Central memory CD4-positive, alpha-beta T cell (primary cell): Measurements from ENCODE around the gene ZNF526.
A peak's percentile ranks its signal among the peaks of the same experiment; 100 is the strongest.

ENCODE experiments used
- DNase-seq: peaks from one replicate; pipeline ENCODE4 v3.0.0; 2022

ZNF526 gene

DNA sequence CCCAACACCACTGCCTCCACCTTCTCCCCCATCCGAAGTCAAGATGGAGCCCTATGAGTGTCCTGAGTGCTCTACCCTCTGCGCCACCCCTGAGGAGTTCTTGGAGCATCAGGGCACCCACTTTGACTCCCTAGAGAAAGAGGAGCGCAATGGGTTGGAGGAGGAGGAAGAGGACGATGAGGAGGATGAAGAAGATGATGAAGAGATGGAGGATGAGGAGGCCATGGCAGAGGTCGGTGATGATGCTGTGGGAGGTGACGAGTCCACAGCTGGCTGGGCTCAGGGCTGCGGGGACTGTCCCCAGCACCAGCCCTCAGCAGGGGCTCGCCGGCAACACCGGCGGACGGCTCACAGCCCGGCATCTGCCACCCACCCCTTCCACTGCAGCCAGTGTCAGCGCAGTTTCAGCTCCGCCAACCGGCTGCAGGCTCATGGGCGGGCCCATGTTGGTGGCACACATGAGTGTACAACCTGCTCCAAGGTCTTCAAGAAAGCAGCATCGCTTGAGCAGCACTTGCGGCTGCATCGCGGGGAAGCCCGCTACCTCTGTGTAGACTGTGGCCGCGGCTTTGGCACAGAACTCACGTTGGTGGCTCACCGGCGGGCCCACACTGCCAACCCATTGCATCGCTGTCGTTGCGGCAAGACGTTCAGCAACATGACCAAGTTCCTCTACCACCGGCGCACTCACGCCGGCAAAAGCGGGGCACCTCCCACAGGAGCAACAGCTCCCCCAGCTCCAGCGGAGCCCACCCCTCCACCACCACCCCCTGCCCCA is 5.0 kb downstream of the ZNF526 start:
- no peak for DNase-seq

DNA sequence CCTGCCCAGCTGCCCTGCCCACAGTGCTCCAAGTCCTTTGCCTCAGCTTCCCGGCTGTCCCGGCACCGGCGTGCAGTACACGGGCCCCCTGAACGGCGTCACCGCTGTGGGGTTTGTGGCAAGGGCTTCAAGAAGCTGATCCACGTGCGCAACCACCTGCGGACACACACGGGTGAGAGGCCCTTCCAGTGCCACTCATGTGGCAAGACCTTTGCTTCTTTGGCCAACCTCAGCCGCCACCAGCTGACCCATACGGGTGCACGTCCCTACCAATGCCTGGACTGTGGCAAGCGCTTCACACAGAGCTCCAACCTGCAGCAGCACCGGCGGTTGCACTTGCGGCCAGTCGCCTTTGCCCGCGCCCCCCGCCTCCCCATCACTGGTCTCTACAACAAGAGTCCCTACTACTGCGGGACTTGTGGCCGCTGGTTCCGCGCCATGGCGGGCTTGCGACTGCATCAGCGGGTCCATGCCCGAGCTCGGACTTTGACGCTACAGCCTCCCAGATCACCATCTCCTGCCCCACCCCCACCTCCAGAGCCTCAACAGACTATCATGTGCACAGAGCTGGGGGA is 5.7 kb downstream of the ZNF526 start:
- DNase-seq = no peak

DNA sequence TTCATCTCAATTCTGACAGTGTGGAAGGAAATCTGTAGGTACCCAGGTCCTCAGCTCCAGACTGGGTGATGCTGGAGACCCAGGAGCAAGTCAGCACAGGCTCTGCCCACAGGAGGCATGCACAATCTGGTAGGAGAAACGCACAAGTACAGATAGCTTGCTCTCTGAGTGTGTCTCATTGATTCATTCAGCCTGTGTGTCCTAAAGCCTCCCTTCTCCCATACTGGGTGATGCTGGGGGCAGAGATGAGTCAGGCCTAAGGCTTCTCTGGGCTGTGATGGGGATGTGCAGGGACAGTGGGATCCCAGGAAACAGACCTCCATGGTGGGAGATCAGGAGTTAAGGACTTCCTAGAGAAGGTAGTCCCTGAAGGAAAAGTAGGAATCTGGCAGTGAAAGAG is 6.8 kb downstream of the ZNF526 start:
- no peak for DNase-seq

DNA sequence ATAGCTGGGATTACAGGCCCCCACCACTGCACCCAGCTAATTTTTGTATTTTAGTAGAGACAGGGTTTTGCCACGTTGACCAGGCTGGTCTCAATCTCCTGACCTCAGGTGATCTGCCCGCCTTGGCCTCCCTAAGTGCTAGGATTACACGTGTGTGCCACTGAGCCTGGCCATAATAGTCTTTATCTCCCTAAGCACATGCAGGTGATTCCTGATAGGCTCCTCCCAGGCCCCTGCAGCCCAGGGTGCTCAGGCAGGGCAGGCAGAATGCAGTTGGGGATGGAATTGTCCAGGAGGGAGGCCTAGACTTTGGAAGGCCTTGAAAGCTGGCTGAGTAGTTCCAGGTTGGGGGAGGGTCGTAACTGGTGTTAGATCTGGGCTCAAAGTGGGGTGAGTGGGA is 8.5 kb downstream of the ZNF526 start:
- no peak for DNase-seq

DNA sequence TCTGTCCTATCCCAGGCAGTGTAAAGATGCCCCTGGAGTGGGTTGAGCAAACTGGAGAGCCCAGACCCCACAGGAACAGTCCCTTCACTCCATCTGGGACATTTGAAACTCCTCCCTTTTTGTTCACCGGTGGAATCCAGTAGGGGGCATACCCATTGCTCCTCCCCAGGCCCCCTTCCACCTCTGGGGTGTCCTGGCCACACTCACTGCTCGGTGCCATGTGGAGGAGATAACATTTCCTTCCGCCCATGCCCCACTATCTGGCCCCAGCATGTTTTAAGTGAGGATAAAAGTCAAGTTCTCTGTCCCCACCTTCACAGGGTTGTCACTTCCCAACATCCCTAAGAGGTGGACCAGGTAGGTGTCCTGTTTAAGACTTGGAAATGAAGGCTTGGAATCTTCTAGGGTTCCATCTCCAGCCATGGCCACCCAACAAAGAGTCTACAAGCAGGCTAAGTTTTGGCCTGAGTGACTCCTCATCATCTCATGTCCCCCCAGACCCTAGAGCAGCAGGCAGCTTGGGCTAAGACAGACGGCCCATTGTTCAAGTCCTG is 9.3 kb downstream of the ZNF526 start:
- no peak for DNase-seq

DNA sequence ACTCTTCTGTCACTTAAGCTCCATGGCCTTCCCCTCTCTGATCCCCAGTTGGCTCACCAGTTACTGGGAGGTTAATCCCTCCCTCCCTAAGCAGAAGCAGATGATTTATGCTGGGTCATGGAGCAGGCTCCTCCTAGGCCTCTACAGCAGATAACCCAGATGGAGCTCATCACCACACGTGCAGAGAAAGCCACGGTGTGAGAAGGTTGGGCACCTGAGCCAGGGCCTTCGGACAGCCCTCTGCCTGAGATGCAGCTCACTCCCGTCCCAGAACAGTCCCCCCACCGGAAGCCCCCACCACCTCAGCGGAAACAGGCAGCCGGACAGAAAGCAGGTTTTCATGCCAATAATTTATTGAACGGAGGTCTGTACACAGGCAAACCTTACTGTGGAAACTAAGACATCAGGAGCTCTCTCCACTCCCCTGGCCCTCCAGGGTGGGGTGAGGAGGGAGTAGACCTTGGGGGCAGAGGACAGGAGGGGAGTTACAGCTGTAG is 9.8 kb downstream of the ZNF526 start:
- no peak for DNase-seq

DNA sequence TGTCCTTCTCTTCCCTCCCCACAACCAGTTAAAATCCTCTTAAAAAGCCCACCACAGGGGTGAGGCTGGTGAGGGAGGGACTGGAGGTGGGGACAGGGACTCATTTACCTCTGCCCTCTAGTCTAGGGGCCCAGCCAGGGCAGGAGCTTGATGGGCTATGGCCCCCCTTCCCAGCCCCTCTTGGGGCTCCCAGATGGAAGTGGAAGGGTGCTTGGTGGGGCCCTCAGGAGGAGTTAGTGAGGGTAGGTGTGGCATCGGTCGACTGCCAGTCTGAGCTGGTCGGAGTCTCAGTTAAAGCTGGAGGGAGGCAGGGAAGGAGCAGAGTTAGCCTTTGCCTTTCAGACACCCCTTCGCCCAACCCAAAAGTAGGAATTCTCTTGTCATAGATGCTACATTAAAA is 10.5 kb downstream of the ZNF526 start:
- DNase-seq = no peak

DNA sequence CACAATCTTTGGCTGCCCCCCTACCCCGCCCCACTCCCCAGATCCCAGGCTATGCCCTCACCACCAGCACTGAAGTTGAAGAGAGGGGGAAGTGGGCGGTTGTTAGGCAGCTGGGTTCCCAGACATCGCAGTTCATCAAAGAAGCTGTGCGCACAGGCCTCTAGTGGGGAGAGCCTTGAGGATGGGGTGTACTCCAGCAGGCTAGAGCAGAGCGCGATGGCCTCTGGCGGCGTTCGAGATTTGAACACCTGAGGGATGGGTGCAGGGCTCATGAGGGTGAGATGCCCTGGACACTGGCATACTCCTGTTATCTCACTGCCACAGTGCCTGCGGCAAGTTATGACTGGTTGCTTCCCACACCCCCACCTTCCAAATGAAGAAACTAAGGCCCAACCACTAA is 12.3 kb downstream of the ZNF526 start:
- DNase-seq = no peak

DNA sequence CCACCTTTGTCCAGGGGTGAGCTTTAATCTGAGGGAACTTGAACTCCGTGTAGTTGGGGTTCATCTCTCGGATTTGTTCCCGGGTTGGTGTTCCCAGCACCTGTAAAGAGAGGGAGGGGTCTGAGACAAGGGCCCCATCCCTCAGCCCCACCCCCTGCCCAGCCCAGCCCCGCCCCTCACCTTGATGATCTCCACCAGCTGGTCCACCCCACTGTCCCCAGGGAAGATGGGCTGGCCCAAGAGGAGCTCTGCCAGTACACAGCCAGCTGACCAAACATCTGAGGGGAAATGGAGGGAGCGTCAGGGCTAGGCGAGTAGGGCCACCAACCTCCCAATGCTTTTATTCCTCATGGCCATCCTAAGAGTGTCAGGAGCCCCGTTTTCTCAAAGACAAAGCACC is 13.0 kb downstream of the ZNF526 start:
- DNase-seq = no peak

DNA sequence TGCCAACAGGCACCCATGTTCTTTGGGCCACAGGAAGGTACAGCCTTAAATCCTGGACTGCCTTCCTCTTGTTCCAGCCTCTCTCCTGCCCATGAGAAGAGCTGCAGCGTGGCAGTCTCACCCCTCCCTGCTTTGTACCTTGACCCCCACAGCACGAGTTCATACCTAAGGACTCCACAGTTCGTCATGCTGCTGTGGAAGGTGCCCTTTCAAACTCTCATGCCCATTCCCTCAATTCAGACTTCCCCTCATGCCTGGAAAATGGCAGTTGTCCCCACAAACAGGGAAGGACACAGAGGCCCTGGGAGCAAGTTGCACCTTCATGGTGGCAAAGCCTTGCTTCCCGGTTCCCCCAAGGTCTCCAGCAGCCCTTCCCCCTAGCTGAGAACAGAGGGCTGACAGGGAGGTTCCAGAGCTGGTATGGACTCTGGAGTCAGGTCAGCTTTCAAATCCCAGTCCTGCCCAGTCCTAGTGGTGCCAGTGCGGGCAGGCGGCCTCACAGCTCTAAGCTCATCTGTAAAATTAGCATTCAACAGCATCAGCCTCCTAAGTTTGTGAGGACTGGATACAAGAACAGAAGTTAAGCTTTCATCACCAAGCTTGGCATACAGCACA is 13.7 kb downstream of the ZNF526 start:
- DNase-seq = no peak

DNA sequence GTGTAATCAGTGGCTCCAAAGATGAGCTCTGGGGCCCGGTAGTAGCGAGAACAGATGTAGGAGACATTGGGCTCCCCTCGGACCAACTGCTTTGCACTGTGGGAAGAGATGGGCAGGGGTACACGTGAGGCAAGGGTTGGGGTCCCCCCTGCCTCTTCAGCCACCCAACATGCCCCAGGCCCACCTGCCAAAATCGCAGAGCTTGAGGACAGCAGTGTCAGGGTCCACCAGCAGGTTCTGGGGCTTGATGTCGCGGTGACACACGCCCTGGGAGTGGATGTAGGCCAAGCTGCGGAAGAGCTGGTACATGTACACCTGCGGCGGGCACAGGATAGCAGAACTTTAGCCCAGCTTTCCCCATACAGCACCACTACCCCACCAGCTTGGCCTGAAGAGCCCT is 14.3 kb downstream of the ZNF526 start:
- no peak for DNase-seq

DNA sequence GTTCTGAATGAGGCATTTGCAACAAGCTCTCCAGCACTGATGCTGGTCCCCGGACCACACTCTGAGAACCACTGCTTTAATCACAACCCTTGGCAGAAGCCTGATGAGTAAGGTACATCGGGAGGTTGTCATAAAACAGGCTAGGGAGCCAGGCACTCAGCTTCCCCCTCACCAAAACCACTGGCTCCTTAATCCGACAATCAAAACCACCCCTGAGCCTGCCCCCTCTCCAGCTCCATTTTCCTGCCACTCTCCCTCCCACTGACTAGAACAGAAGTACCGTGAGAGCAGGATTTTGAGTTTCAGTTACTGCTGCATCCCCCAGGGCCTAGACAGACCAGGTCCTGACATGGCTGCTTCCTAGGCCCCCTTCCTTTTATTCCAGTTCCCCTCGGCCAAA is 15.1 kb downstream of the ZNF526 start:
- no peak for DNase-seq

DNA sequence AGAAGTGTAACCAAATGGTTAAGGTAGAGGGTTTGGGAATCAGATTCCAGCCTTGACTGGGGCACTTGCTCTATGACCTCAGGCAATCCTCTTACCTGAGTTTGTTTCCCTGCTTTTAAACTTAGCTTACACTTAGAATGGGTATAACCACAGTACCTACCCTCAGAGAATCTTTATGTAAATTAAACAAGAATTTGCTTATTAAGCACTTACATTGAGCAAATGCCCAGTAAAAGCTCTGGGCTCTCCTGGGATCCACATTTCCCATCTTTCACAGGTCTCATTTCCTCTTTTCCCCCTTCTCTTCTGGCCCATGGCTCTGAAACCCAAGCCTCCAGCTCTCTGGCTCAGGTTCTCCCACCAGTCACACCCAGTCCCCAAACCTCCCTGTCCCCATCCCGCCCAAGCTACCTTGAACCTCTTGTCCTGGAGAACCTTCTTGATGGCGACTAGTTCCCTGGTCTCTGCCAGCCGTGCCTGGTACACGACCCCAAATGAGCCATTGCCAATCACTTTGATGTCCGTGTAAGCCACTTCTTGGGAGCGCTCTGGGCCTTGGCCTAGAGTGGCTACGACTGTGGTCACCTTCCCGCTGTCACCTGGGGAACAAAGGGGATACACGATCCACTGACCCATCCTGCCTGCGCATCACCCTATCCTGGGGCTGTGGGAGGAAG is 19.6 kb downstream of the ZNF526 start:
- DNase-seq = no peak

DNA sequence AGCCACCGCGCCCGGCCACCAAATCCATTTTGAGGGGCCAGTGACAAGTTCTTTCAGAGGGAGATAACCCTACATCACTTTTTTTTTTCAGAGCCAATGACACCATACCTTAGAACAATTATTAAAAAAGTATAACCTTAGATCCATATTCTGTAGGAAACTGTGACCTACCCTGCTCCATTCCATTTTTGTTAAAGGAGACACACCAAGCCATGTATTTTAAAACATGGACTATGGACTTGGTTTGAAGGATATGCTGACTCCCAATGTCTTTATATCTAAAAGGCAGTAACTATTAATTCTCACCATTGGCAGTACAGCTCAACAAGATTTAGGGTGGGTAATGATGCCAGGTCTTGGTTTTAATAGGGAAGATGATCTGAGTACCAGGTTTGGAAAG is 21.2 kb downstream of the ZNF526 start:
- no peak for DNase-seq

DNA sequence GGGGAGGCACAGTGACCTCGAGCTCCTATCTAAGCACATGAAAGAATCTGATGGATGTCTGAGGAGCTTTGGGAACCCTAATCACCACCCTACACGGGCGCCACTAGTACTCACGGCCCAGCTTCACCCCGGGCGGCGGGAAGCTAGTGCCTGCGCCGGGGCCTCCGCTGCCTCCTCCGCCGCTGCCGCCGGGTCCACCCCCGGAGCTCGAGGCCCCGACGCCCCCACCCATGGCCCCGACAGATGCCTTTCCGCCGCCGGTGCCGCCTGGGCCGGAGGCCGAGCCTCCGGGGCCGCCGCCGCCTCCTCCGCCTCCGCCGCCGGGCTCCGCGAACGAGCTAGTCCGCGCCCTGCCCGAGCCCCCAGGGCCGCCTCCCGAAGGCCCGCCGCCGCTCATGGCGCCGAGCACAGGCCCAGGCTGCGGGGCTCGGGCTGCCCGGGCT is 22.0 kb downstream of the ZNF526 start:
- DNase-seq = no peak

DNA sequence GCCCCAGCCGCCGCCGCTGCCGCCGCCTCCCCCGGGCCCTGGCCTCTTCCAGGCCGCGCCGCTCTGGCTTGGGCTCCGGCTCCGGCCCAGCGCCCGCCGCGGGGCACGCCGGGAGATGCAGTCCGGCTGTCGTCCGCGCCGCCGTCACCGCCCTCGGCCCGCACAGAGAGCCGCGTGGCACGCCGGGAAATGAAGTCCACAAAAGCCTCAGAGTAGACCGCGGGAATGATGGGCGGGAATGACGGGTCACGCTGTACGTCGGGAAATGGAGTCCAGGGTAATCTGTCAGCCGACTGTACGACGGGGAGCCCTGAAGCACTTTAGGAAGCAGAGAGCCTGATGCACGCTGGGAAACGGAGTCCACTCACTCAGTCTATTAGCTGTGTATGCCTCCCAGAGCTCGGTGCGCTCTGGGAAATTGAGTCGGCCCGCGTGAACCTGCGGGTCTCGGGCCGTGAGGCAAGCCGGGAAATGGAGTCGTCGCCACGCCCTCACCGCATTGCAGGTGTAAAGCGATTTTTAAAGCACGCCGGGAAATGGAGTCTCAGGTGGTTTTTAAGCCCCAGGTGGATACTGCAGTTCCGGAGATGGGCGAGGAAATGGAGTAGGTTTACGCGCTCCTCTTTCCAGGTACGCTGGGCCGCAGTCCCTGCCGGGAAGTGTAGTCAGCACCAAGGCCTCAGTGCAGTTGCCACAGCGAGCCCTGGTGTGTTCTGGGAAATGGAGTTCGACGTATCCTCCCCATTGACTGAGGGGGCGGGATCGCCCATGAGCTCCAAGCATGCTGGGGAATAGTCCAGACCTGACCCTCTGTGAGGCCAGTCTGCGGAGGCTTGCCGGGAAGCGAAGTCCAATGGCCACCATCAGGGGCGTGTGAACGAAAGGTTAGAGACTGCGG is 22.6 kb downstream of the ZNF526 start, which contains the start of gene GSK3A:
TSS of gene GSK3A (minus strand) at position 91 of the 898 bp plus-strand sequence. CDS start 137 bp downstream, outside the sequence.
- peak; percentile 99 for DNase-seq

DNA sequence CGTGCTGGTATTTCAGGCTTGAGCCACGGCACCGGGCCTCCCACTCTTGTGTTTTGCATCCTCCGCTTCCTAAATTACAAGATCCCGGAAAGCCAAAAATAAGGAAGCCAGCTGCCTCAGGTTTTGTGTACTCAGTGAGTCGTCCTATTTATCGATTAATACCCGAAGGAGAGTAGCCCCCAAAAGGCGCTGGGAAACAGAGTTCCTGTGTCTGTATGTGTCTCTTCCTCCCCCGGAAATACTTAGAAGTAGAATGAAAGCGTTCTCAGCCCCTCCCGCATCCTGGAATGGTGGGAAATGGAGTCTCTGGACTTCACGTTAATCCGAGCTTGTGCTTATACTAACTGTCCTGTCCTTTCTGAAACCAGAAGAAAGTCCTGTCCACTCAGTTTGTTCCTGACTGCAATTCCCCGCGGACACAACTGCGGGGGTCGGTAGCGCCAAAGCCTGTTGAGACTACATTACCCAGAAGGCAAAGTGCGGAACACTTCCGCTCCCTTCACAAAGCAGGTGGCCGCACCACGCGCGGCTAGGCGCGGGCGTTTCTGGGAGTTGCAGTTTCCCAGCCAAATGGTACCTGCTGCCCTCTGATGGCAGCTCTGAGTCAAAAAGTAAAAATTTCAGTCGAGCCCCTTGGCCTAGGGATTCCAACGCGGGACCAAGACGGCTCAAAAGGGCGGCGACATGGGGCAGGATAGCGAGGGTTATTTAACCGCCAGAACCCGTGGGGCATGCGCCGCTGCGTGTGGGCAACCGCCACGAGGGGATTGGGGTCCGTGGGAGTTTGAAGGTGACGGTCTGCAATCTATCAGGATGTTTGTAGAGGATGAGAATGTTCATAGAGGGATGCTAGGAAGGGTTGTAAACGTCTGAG is 24.5 kb downstream of the ZNF526 start:
- DNase-seq = peak; percentile 89

DNA sequence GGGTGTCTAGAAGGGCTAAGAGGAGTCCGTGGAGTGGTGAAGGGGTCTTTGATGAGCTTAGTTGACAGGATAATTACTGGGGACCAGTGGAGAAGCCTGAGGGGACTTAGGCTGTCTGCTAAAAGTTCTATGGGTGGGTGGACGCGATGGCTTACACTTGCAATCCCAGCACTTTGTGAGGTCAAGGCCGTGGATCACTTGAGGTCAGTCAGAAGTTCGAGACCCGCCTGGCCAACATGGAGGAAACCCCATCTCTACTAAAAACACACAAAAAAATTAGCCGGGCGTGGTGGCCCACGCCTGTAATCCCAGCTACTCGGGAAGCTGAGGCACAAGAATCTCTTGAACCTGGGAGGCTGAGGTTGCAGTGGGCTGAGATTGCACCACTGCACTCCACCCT is 25.1 kb downstream of the ZNF526 start:
- no peak for DNase-seq

DNA sequence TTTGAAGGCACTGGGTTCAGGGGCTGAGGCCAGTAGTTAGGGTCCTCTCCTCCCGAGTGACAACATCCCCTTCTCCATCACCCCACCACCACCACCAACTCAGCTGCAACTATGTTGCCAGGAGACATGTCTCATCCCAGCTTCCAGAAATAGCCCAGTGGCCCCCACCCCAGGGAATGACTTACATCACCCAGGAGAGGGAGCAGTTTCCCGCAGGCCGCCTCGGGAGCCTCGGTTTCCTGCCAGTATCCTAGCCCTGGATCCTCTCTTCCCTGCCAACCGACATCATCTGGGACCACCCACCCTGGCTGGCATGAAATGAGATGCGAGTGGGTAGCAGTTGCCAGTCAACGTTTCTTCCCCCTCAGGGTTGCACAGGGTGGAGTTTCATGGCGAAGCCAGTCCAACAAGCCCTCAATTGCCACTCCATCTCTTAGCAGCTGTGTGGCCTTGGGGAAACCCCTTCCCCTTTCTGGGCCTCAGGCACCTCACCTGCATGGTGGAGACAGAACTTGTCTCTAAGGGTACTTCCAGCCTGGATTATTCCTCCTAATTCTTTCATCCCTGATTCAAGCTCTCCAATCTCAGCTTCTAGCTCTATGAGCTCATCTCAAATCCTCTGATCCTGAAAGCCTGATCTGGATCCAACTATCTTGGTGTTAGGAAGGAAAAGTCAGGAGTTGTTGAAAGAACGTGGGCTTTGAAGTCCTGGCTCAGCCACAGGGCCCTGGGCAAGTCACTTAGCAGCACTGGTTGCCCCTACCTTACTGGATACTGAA is 26.2 kb downstream of the ZNF526 start:
- no peak for DNase-seq
